GM12891 (cell line): Measurements from ENCODE around the gene KIF26A.

ENCODE experiments used
- PAX5 ChIP-seq: IDR thresholded peaks from 2 replicates; pipeline ENCODE4 v1.6.1; 2011; ENCODE audit warnings: low read length, moderate library complexity, mild to moderate bottlenecking; ENCODE audit not compliant: insufficient read depth, severe bottlenecking
- POLR2A ChIP-seq: IDR thresholded peaks from 2 replicates; pipeline ENCODE4 v1.6.1; 2011; ENCODE audit warnings: low read depth, low read length, control low read depth
- POLR2AphosphoS5 ChIP-seq: IDR thresholded peaks from 2 replicates; pipeline ENCODE4 v1.6.1; 2011; ENCODE audit warnings: low read depth, low read length, control low read depth
- POU2F2 ChIP-seq: IDR thresholded peaks from 2 replicates; pipeline ENCODE4 v1.6.1; 2011; ENCODE audit warnings: low read depth, mild to moderate bottlenecking, control low read depth, low read length, moderate library complexity
- SPI1 ChIP-seq: IDR thresholded peaks from 2 replicates; pipeline ENCODE4 v1.6.1; 2011; ENCODE audit warnings: low read depth, low read length, control low read depth
- TAF1 ChIP-seq: IDR thresholded peaks from 2 replicates; pipeline ENCODE4 v1.6.1; 2011; ENCODE audit warnings: low read depth, low read length, control low read depth

DNA sequence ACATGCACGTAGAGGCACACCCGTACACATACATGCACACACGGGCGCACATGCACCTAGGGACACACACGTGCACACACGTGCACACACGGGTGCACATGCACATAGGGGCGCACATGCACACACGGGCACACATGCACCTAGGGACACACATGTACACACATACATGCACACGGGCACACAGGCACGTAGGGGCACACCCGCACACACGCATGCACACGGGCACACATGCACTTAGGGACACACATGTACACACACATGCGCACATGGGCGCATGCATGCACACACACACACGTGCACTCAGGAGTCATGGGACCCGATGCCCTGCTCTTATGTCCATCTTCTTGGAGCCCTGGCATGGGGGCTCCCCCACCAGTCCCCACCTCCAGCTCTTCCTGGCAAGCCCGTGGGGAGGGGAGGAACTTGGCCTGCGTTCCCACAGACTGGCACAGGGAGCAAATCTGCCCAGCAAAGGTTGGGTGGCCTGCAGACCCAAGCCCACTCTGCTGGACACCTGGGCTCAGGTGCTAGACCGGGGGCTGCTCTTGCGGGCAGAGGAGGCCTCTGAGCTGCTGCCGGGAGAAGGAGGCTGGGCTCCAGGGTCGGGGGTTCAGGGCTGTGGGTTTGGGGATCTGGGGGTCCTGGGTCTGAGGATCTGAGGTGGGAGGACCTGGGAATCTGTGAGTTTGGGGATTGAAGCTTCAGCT lies 51.4 kb downstream of the KIF26A start:
- no peak for TF ChIP-seq POLR2A
- TF ChIP-seq POLR2AphosphoS5, result no peak
- TF ChIP-seq TAF1, result no peak
- no peak for TF ChIP-seq POU2F2
- TF ChIP-seq SPI1, result no peak
- no peak for TF ChIP-seq PAX5
